BLaER1 treated with 17β-estradiol and CSF1 and Interleukin-3, amounts not matched to agents 10 nM and 100 nM (cell line): ENCODE results near the gene MTMR6.

Source experiments
- H3K27ac ChIP-seq, 11 experiments: shearing (Covaris generic); formaldehyde crosslinking; 2 replicates each; pipeline ENCODE4 v1.8.1; 2022
- H3K27me3 ChIP-seq, 11 experiments: shearing (Covaris generic); formaldehyde crosslinking; 2 replicates each; pipeline ENCODE4 v1.8.1; 2022
- H3K36me3 ChIP-seq, 11 experiments: shearing (Covaris generic); formaldehyde crosslinking; 2 replicates each; pipeline ENCODE4 v1.8.1; 2022
- H3K4me1 ChIP-seq, 10 experiments: shearing (Covaris generic); formaldehyde crosslinking; 2 replicates each; pipeline ENCODE4 v1.8.1; 2022
- H3K4me2 ChIP-seq, 11 experiments: shearing (Covaris generic); formaldehyde crosslinking; 2 replicates each; pipeline ENCODE4 v1.8.1; 2022
- H3K4me3 ChIP-seq, 10 experiments: shearing (Covaris generic); formaldehyde crosslinking; 2 replicates each; pipeline ENCODE4 v1.8.1; 2022
- H3K9ac ChIP-seq, 11 experiments: shearing (Covaris generic); formaldehyde crosslinking; 2 replicates each; pipeline ENCODE4 v1.8.1; 2022
- H3K9me3 ChIP-seq, 11 experiments: shearing (Covaris generic); formaldehyde crosslinking; replicated peaks in 1 of 11; 2 replicates each; pipeline ENCODE4 v1.8.1; 2022
- H4K20me1 ChIP-seq, 11 experiments: shearing (Covaris generic); formaldehyde crosslinking; 2 replicates each; pipeline ENCODE4 v1.8.1; 2022
- Cebpa-rat ChIP-seq, 11 experiments: shearing (Covaris generic); IDR thresholded peaks; 2 replicates each; pipeline ENCODE4 v1.8.1; 2022

The MTMR6 gene

DNA sequence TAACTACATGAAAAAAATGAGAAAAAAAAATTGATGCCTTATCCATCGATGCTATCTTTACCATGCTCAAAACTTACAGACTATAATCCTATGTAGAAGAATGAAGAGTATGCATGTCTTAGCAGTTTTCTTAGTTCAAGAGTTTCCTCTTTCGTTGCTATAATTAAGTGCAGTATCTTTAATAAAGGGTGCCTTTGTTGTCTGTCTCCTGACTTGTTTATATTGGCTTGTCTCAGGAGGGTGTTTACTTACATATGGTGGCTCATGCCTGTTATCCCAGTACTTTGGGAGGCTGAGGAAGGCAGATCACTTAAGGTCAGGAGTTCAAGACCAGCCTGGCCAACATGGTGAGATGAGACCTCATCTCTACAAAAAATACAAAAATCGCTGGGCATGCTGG lies 44.3 kb downstream of the MTMR6 start:
- Histone ChIP-seq H3K27me3 (no peaks in the 10 kb centered on the region), H3K9me3 (peaks cover 8 to 30% (median 14%) of the 10 kb centered on the region in 11 experiments; a peak in 19 of 22 replicates), H3K4me2 (peak overlapping the region in 5 of 11 experiments; percentile 33 to 48 (median 40); a peak in 7 of 22 replicates), H3K9ac (no peak overlapping the region), H3K36me3 (peaks cover 13 to 50% (median 21%) of the 10 kb centered on the region in 11 experiments; a peak in 20 of 22 replicates), H4K20me1 (peaks cover 0 to 4% (median 0%) of the 10 kb centered on the region in 11 experiments; a peak in 1 of 22 replicates), H3K4me1 (peaks cover 17 to 66% (median 30%) of the 10 kb centered on the region in 10 experiments), H3K27ac (0 out of 22 replicates have a peak overlapping the region, but pooled peaks of 2 of the 11 experiments have one; percentile 9 to 17), H3K4me3 (no peak overlapping the region)
- no peak for TF ChIP-seq Cebpa-rat (IDR thresholded peaks at IDR 0.05)

GRCh38 chr13:25241007-25241406 lies 46.3 kb downstream of the MTMR6 start:
- Histone ChIP-seq H3K4me1 (peaks cover 16 to 67% (median 33%) of the 10 kb centered on the region in 10 experiments), H3K4me2 (peak overlapping the region in 4 of 11 experiments; percentile 27 to 42 (median 32); a peak in 5 of 22 replicates), H3K9ac (no peak overlapping the region), H3K27ac (peak overlapping the region in 1 of 11 experiments; percentile 30; a peak in 2 of 22 replicates), H3K4me3 (no peak overlapping the region), H4K20me1 (no peaks in the 10 kb centered on the region), H3K36me3 (peaks cover 13 to 50% (median 21%) of the 10 kb centered on the region in 11 experiments; a peak in 20 of 22 replicates), H3K9me3 (peaks cover 8 to 30% (median 14%) of the 10 kb centered on the region in 11 experiments; a peak in 19 of 22 replicates), H3K27me3 (no peaks in the 10 kb centered on the region)
- TF ChIP-seq Cebpa-rat (IDR thresholded peaks at IDR 0.05) = no peak

DNA sequence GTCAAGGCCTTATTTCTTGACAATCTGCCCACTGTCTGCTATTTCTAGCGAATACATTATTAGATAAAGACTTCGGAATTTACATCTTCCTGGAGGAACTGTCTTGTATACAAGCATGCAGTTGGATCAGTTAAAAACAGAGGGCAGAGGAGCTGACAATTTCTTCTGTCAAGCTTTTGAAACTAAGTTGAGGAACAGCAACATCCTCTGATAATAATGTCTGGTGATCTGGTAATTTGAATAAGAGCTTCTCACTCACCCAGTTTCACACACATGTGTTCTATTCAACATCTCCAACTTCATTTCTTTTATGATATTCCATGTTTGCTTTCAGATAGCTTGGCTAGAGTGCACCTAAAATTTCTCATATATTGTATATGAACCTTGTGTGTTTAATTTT lies 50.2 kb downstream of the MTMR6 start:
- H3K4me1 ChIP-seq = peaks cover 16 to 60% (median 27%) of the 10 kb centered on the region in 10 experiments
- TF ChIP-seq Cebpa-rat (IDR thresholded peaks at IDR 0.05) = no peak
- peaks cover 0 to 11% (median 6%) of the 10 kb centered on the region in 11 experiments; a peak in 8 of 22 replicates for H3K9me3 ChIP-seq
- H3K9ac ChIP-seq = peak overlapping the region in 6 of 11 experiments; percentile 2 to 51 (median 32); a peak in 5 of 22 replicates
- H4K20me1 ChIP-seq = no peaks in the 10 kb centered on the region
- H3K36me3 ChIP-seq = peaks cover 0 to 19% (median 0%) of the 10 kb centered on the region in 11 experiments; a peak in 1 of 22 replicates
- H3K4me2 ChIP-seq = peak overlapping the region; percentile 34 to 72 (median 62); a peak in 21 of 22 replicates
- H3K27me3 ChIP-seq = no peaks in the 10 kb centered on the region
- peak overlapping the region; percentile 2 to 67 (median 37); a peak in 15 of 22 replicates for H3K27ac ChIP-seq
- no peak overlapping the region for H3K4me3 ChIP-seq

GRCh38 chr13:25233861-25234260 lies 53.4 kb downstream of the MTMR6 start:
- H3K36me3 ChIP-seq = no peaks in the 10 kb centered on the region
- no peak overlapping the region for H3K27ac ChIP-seq
- H3K4me3 ChIP-seq = no peak overlapping the region
- H4K20me1 ChIP-seq = no peaks in the 10 kb centered on the region
- TF ChIP-seq Cebpa-rat (IDR thresholded peaks at IDR 0.05) = no peak
- H3K9me3 ChIP-seq = no peaks in the 10 kb centered on the region
- H3K9ac ChIP-seq = no peak overlapping the region
- no peaks in the 10 kb centered on the region for H3K27me3 ChIP-seq
- H3K4me2 ChIP-seq = no peak overlapping the region
- peaks cover 16 to 56% (median 28%) of the 10 kb centered on the region in 10 experiments for H3K4me1 ChIP-seq

DNA sequence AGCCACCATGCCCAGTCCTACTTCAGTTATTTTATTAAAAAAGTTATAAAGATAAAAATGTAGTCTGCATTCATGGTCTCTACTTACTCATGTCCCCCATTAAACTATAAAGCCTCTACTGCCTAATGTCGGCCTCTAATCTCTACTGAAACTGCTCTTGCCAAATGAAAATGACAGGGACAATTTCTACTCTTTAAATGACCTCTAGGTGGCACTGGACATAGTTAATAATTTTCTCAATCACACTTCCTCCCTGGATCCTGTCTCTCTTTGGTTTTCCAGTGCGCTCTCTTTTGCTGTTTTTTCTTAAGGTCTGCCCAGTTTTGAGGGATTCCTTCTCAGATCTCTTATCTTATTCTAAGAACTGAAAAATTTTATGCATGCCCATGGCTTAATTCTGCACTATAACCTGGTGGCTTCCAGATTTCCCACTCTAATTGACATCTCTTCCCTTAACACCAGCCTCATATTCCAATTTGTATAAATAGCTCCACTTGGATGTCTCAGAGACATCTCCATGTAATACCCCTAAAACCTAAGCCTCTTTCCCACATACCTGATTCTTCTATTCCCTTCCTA lies 54.3 kb downstream of the MTMR6 start:
- peak overlapping the region in 4 of 11 experiments; percentile 19 to 32 (median 23); a peak in 5 of 22 replicates for H3K4me2 ChIP-seq
- TF ChIP-seq Cebpa-rat (IDR thresholded peaks at IDR 0.05) = no peak

DNA sequence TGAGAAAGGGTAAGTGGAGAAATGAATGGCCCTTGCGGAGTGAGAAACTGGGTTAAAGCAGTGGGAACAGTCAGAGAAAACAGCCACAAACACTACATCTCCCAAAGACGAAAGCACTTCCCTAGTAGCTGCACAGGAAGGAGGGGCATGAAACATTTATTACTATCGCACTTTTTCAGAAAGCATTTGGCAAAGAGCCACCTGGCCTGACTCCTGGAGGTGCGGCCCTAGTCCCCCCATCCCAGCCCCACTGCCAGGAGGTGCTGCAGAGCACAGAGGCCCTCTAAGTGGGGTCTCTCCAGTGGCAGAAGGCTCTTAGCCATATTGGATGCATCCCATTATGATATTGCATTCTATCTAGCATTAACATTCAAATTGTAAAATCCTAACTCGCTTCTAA lies 55.8 kb downstream of the MTMR6 start:
- Histone ChIP-seq H3K4me1 (peaks cover under 1 to 38% (median 12%) of the 10 kb centered on the region in 10 experiments), H4K20me1 (no peaks in the 10 kb centered on the region), H3K9ac (no peak overlapping the region), H3K27me3 (no peaks in the 10 kb centered on the region), H3K4me2 (peak overlapping the region in 3 of 11 experiments; percentile 12 to 13 (median 12); a peak in 3 of 22 replicates), H3K36me3 (no peaks in the 10 kb centered on the region), H3K9me3 (no peaks in the 10 kb centered on the region), H3K27ac (no peak overlapping the region), H3K4me3 (no peak overlapping the region)
- no peak for TF ChIP-seq Cebpa-rat (IDR thresholded peaks at IDR 0.05)

More for the DNA sequence above, 54.3 kb downstream of the MTMR6 start:
- Histone ChIP-seq H3K4me1 (peaks cover 16 to 53% (median 27%) of the 10 kb centered on the region in 10 experiments), H3K4me3 (no peak overlapping the region), H3K27ac (no peak overlapping the region), H3K9ac (no peak overlapping the region), H3K9me3 (no peaks in the 10 kb centered on the region), H3K36me3 (no peaks in the 10 kb centered on the region), H3K27me3 (no peaks in the 10 kb centered on the region), H4K20me1 (no peaks in the 10 kb centered on the region)

DNA sequence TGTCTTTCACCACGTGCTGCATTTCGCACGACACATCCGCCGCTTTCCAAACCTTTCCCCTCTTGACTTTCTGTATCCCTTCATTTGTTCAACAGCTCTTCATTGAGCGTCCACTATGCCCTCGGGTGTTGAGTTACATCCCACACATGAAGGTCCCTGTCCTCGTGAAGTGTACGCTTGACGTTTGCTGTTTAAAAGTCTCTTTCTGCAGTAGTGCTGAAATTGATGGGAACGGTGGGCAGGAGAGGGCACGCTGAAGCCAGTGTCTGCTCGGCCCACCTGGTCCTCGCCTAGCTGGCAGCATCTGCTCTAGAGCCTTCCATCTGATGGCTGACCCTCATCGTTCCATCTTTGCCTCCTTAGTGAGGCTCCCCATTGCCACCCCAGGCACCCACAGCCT lies 59.6 kb downstream of the MTMR6 start:
- H3K9ac ChIP-seq = no peak overlapping the region
- H3K4me2 ChIP-seq = no peak overlapping the region
- TF ChIP-seq Cebpa-rat (IDR thresholded peaks at IDR 0.05) = no peak
- no peaks in the 10 kb centered on the region for H4K20me1 ChIP-seq
- H3K27me3 ChIP-seq = no peaks in the 10 kb centered on the region
- no peak overlapping the region for H3K27ac ChIP-seq
- peaks cover 0 to 20% (median 2%) of the 10 kb centered on the region in 10 experiments; a peak in 7 of 20 replicates for H3K4me1 ChIP-seq
- H3K4me3 ChIP-seq = no peak overlapping the region
- H3K36me3 ChIP-seq = no peaks in the 10 kb centered on the region
- H3K9me3 ChIP-seq = no peaks in the 10 kb centered on the region

DNA sequence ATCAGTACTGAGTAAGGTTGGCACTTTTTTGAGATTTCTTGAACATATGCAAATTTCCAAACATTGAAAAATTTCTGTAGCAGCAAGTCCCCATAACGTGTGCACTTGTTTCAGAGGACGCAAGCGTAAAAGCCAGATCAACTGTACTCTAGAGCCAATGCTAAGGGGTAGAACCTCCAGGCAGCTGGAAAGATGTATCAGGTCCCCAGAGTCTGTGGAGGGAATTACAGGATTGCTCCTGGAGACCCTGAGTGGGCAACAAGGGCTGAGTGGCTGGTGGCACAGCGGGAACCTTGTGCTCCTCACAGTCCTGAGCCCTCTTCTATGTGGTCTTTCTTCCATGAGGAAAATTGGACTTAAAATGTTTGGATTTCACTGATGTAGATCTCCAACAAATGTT lies 61.3 kb downstream of the MTMR6 start:
- no peaks in the 10 kb centered on the region for H3K27me3 ChIP-seq
- H3K27ac ChIP-seq = no peak overlapping the region
- H3K4me3 ChIP-seq = no peak overlapping the region
- no peak overlapping the region for H3K4me2 ChIP-seq
- no peaks in the 10 kb centered on the region for H3K36me3 ChIP-seq
- no peaks in the 10 kb centered on the region for H3K9me3 ChIP-seq
- no peak overlapping the region for H3K9ac ChIP-seq
- no peaks in the 10 kb centered on the region for H4K20me1 ChIP-seq
- no peak for TF ChIP-seq Cebpa-rat (IDR thresholded peaks at IDR 0.05)
- peaks cover 0 to 11% (median 0%) of the 10 kb centered on the region in 10 experiments; a peak in 5 of 20 replicates for H3K4me1 ChIP-seq

GRCh38 chr13:25224151-25224550 lies 63.1 kb downstream of the MTMR6 start:
- Histone ChIP-seq H3K36me3 (no peaks in the 10 kb centered on the region), H3K9me3 (no peaks in the 10 kb centered on the region), H3K4me1 (peaks cover 11 to 22% (median 17%) of the 10 kb centered on the region in 10 experiments), H3K4me2 (no peak overlapping the region), H3K9ac (no peak overlapping the region), H4K20me1 (no peaks in the 10 kb centered on the region), H3K27me3 (no peaks in the 10 kb centered on the region), H3K4me3 (no peak overlapping the region), H3K27ac (no peak overlapping the region)
- TF ChIP-seq Cebpa-rat (IDR thresholded peaks at IDR 0.05) = no peak
